Activated T-helper 1 cell treated with Interleukin-2 at 50 U/mL for 16 hours (primary cell): ENCODE data around the gene GRIN1.

Experiments
- DNase-seq: peaks from one replicate; pipeline ENCODE4 v3.0.0-alpha.2; 2020; ENCODE audit warnings: low read depth

The GRIN1 gene

GRCh38 chr9:137165250-137165836, 26.4 kb downstream of the GRIN1 start:
- DNase-seq, result no peak

- DNase-seq, result no peak
These were observed 27.7 kb downstream of the GRIN1 start for GRCh38 chr9:137166380-137167229.

- no peak for DNase-seq
These were observed 28.4 kb downstream of the GRIN1 start for GRCh38 chr9:137167277-137167746.

GRCh38 chr9:137167747-137168572, 29.0 kb downstream of the GRIN1 start:
- DNase-seq, result no peak

- DNase-seq, result no peak
These were observed 29.6 kb downstream of the GRIN1 start for GRCh38 chr9:137168573-137168903.

GRCh38 chr9:137168904-137169856, 30.2 kb downstream of the GRIN1 start:
- DNase-seq, result no peak

GRCh38 chr9:137169896-137170358, 31.0 kb downstream of the GRIN1 start, which contains the start of gene LRRC26:
TSS of gene LRRC26 (minus strand) at chr9:137170051. CDS start at chr9:137169943, 108 bp downstream.
- no peak for DNase-seq

GRCh38 chr9:137170486-137171148, 31.7 kb downstream of the GRIN1 start:
- DNase-seq, result no peak

- DNase-seq, result no peak
These were observed 32.4 kb downstream of the GRIN1 start for GRCh38 chr9:137171149-137171900.

- DNase-seq, result no peak
These were observed 34.2 kb downstream of the GRIN1 start for GRCh38 chr9:137172901-137173795.

GRCh38 chr9:137173796-137174664, 35.1 kb downstream of the GRIN1 start:
- DNase-seq, result no peak

- DNase-seq, result no peak
These were observed 35.9 kb downstream of the GRIN1 start for GRCh38 chr9:137174722-137175293.

GRCh38 chr9:137175345-137175961, 36.5 kb downstream of the GRIN1 start:
- DNase-seq, result no peak

GRCh38 chr9:137176302-137177182, 37.6 kb downstream of the GRIN1 start:
- no peak for DNase-seq

- no peak for DNase-seq
These were observed 39.4 kb downstream of the GRIN1 start for GRCh38 chr9:137178201-137178938.
